Endothelial cell of umbilical vein (primary cell): ENCODE data around the gene SOX13. TPM values are rescaled to one million over a fixed set of nuclear protein-coding genes. Genes with fewer than 3 reads are reported as not detected.

ENCODE experiments used
- BruUV-seq: library from RNA; stranded (reverse); fragments of 400-500 nt; replicated peaks from 2 replicates; lab custom pipeline; 2021; lab: Mats Ljungman, UMichigan
- CTCF ChIA-PET: fragments of 300-600, 350-600 bp; sonication (Branson Sonifier 250); formaldehyde crosslinking; loops from one replicate; lab custom pipeline; 2021; ENCODE audit warnings: antibody characterized with exemption, inconsistent platforms; lab: Charles Lee
- POLR2A ChIA-PET: fragments of 300-600, 350-600 bp; sonication (Branson Sonifier 250); formaldehyde crosslinking; loops from one replicate; lab custom pipeline; 2021; ENCODE audit warnings: antibody characterized with exemption, inconsistent platforms; lab: Charles Lee
- DNase-seq: peaks from one replicate; pipeline ENCODE4 v3.0.0-alpha.2; 2011; ENCODE audit warnings: low read depth, low spot score
- FAIRE-seq: peaks from 2 replicates; lab custom pipeline; 2011; peaks lifted over from hg19 to GRCh38; lab: Jason Lieb, UNC
- H2AFZ ChIP-seq: 2 replicates; pipeline ENCODE4 v1.6.0; 2012; ENCODE audit warnings: low read depth, low read length, control low read depth, inconsistent platforms
- H3K27ac ChIP-seq: 2 replicates; pipeline ENCODE4 v1.5.1; 2011; ENCODE audit warnings: low read depth, mild to moderate bottlenecking, control low read depth, low read length, moderate library complexity; ENCODE audit not compliant: insufficient read depth
- H3K27me3 ChIP-seq, 2 experiments: 2 replicates each; pipeline versions ENCODE4 v1.6.0 to v1.6.1; 2011; ENCODE audit warnings: low read length in 2 of 2, mixed read lengths in 1 of 2; ENCODE audit not compliant: control insufficient read depth in 2 of 2, insufficient read depth in 2 of 2
- H3K36me3 ChIP-seq, 2 experiments: 2 replicates in 1 of 2; 3 replicates in 1 of 2; pipeline ENCODE4 v1.5.1; 2011; ENCODE audit warnings: low read length in 2 of 2, mild to moderate bottlenecking in 1 of 2, moderate library complexity in 1 of 2; ENCODE audit not compliant: control insufficient read depth in 2 of 2, insufficient read depth in 2 of 2; ENCODE audit errors: extremely low read depth in 1 of 2
- H3K4me1 ChIP-seq: 3 replicates; pipeline ENCODE4 v1.5.1; 2011; ENCODE audit warnings: mild to moderate bottlenecking, low read length; ENCODE audit not compliant: control insufficient read depth, insufficient read depth; ENCODE audit errors: extremely low read depth
- H3K4me2 ChIP-seq: 2 replicates; pipeline ENCODE4 v1.6.1; 2011; ENCODE audit warnings: low read length, control low read depth, mixed read lengths; ENCODE audit not compliant: insufficient read depth
- H3K4me3 ChIP-seq, 3 experiments: fragments of 200-600 bp in 1 of 3; sonication (generic), shearing (Covaris generic) in 1 of 3; replicated peaks in 1 of 3; 2 replicates each; pipeline ENCODE4 v1.5.1; 2011 to 2016; ENCODE audit warnings: control low read depth in 3 of 3, low read length in 3 of 3, mild to moderate bottlenecking in 2 of 3, inconsistent platforms in 1 of 3, low read depth in 1 of 3, moderate library complexity in 1 of 3; ENCODE audit not compliant: insufficient read depth in 1 of 3
- H3K79me2 ChIP-seq: 2 replicates; pipeline ENCODE4 v1.6.0; 2012; ENCODE audit warnings: low read length, inconsistent platforms; ENCODE audit not compliant: control insufficient read depth, insufficient read depth
- H3K9ac ChIP-seq: replicated peaks from 2 replicates; pipeline ENCODE3; 2011; ENCODE audit warnings: low read length, control low read depth; ENCODE audit not compliant: insufficient read depth; ENCODE audit errors: extremely low read depth
- H3K9me1 ChIP-seq: replicated peaks from 3 replicates; pipeline ENCODE4 v1.6.0; 2011; ENCODE audit warnings: mild to moderate bottlenecking, low read length; ENCODE audit not compliant: control insufficient read depth, insufficient read depth; ENCODE audit errors: extremely low read depth
- H3K9me3 ChIP-seq: replicated peaks from 2 replicates; pipeline ENCODE4 v1.5.1; 2012; ENCODE audit warnings: low read length, inconsistent platforms; ENCODE audit not compliant: control insufficient read depth, insufficient read depth
- H4K20me1 ChIP-seq: replicated peaks from 2 replicates; pipeline ENCODE3; 2011; ENCODE audit warnings: mild to moderate bottlenecking, low read length; ENCODE audit not compliant: control insufficient read depth, insufficient read depth; ENCODE audit errors: extremely low read depth
- EZH2 ChIP-seq: IDR thresholded peaks from 2 replicates; pipeline ENCODE4 v1.6.1; 2012; ENCODE audit warnings: borderline replicate concordance, low read depth, mild to moderate bottlenecking, moderate library complexity, low read length, inconsistent platforms; ENCODE audit not compliant: severe bottlenecking
- FOS ChIP-seq: IDR thresholded peaks from 2 replicates; pipeline ENCODE4 v1.6.1; 2011; ENCODE audit warnings: mild to moderate bottlenecking, low read length, moderate library complexity, borderline replicate concordance; ENCODE audit not compliant: insufficient read depth
- GATA2 ChIP-seq: IDR thresholded peaks from 2 replicates; pipeline ENCODE4 v1.7.0; 2011; ENCODE audit warnings: low read depth, mild to moderate bottlenecking, moderate library complexity, mixed read lengths, low read length; ENCODE audit not compliant: insufficient read length, insufficient read depth
- JUN ChIP-seq: IDR thresholded peaks from 2 replicates; pipeline ENCODE4 v1.6.1; 2011; ENCODE audit warnings: borderline replicate concordance, low read depth; ENCODE audit not compliant: insufficient read length, insufficient read depth
- MYC ChIP-seq: IDR thresholded peaks from one replicate; pipeline ENCODE4 v1.6.1; 2011; ENCODE audit warnings: mild to moderate bottlenecking, low read depth, low read length
- POLR2A ChIP-seq: IDR thresholded peaks from 2 replicates; pipeline ENCODE4 v1.6.1; 2012; ENCODE audit warnings: low read depth, mild to moderate bottlenecking, control low read depth, low read length
- POLR2AphosphoS5 ChIP-seq: IDR thresholded peaks from 2 replicates; pipeline ENCODE4 v1.6.1; 2012; ENCODE audit warnings: low read depth, mild to moderate bottlenecking, control low read depth, low read length, moderate library complexity; ENCODE audit not compliant: insufficient read depth
- dilution Hi-C: fragments of 300-500 bp; cut with MboI; formaldehyde crosslinking; loops from one replicate; pipeline ENCODE4 v1.15.0; 2019; ENCODE audit warnings: low sequenced_read_pairs; ENCODE audit not compliant: extremely low pct_ligation_motif_present
- intact Hi-C: fragments of 100-400 bp; cut with micrococcal nuclease; formaldehyde crosslinking; loops from one replicate; pipeline ENCODE4 v1.10.0; 2022
- polyA plus RNA-seq, 4 experiments: library from polyadenylated mRNA; depleted of rRNA in 3 of 4; stranded (reverse) in 3 of 4; unstranded in 1 of 4; fragments of >200 nt; gene quantifications; 2 replicates each; pipeline versions ENCODE4 v1.2.1 to v1.2.3, GENCODE V29; 2011 to 2012; ENCODE audit warnings: missing spikeins in 1 of 4
- total RNA-seq: library from RNA; stranded (reverse); gene quantifications from 2 replicates; pipeline ENCODE4 v1.2.3, GENCODE V29; 2021
- TF ChIP-seq, protein P1 (sequence below): IDR thresholded peaks from 2 replicates; pipeline ENCODE4 v1.6.1; 2011; ENCODE audit not compliant: insufficient read depth, insufficient read length
- TF ChIP-seq, protein P2 (sequence below), 2 donors: IDR thresholded peaks; 1 replicate in 1 of 2; 2 replicates in 1 of 2; pipeline ENCODE4 v1.5.1; 2011; ENCODE audit warnings: low read length in 2 of 2, mild to moderate bottlenecking in 2 of 2, moderate library complexity in 2 of 2, control low read depth in 1 of 2, inconsistent platforms in 1 of 2, low read depth in 1 of 2; ENCODE audit not compliant: insufficient read depth in 1 of 2; ENCODE audit errors: extremely low read depth in 1 of 2

SOX13 gene
- total and polyA plus RNA-seq, 2 donors (not counting 3 experiments of a cell fraction or from before 2014, with no cell fraction given): 40.8 to 57.7 TPM

DNA sequence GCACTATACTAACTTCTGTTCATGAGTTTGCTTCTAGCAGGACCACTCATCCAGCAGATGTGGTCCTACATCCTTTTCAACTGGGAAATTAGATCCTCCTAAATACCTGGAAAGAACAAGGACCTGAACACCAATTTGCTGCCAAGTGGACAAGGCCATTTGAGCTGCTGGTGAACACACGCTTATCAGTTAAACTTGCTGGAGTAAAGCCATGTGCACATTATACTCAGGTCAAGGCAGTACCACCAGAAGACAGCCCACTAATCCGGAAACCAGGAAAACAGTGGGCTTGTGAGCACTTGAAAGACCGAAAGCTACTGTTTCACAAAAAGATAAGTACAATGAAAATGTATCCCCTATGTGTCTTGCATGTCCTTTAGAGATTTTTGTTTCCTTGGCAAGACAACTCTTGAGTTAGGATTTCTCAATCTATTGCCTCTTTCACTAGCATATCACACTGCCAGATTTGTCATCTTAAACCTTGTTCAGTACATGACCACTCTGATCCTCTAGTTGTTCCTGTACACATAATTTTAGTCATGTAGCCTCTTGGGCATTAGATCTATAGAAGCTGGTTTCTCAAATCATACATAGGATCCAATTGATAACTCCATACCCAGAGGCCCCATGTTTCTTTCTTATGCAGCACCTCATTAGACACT lies 97.7 kb downstream of the SOX13 start:
- no peaks in the 10 kb centered on the region for H3K27me3 ChIP-seq
- H3K36me3 ChIP-seq: no peaks in the 10 kb centered on the region
- no peaks in the 10 kb centered on the region for H3K79me2 ChIP-seq
- FAIRE-seq (peak; percentile 40), DNase-seq (no peak)
- peaks cover 17% of the 10 kb centered on the region for H3K4me1 ChIP-seq
- H3K9me3 ChIP-seq: peaks cover 3% of the 10 kb centered on the region
- no peaks in the 10 kb centered on the region for H4K20me1 ChIP-seq
- TF ChIP-seq MYC: no peak
- TF ChIP-seq FOS: no peak
- no peak for TF ChIP-seq POLR2AphosphoS5
- no peak for TF ChIP-seq EZH2
- no peak for TF ChIP-seq GATA2
- TF ChIP-seq POLR2A: no peak
- no peak for TF ChIP-seq JUN
- TF ChIP-seq, protein P1, sequence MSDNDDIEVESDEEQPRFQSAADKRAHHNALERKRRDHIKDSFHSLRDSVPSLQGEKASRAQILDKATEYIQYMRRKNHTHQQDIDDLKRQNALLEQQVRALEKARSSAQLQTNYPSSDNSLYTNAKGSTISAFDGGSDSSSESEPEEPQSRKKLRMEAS: no peak
- TF ChIP-seq, protein P2, sequence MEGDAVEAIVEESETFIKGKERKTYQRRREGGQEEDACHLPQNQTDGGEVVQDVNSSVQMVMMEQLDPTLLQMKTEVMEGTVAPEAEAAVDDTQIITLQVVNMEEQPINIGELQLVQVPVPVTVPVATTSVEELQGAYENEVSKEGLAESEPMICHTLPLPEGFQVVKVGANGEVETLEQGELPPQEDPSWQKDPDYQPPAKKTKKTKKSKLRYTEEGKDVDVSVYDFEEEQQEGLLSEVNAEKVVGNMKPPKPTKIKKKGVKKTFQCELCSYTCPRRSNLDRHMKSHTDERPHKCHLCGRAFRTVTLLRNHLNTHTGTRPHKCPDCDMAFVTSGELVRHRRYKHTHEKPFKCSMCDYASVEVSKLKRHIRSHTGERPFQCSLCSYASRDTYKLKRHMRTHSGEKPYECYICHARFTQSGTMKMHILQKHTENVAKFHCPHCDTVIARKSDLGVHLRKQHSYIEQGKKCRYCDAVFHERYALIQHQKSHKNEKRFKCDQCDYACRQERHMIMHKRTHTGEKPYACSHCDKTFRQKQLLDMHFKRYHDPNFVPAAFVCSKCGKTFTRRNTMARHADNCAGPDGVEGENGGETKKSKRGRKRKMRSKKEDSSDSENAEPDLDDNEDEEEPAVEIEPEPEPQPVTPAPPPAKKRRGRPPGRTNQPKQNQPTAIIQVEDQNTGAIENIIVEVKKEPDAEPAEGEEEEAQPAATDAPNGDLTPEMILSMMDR (IDR thresholded peaks at IDR 0.05; ENCODE audit: extremely low read depth in 1 of 2, insufficient read depth in 1 of 2, low read depth in 1 of 2, low read length in 2 of 2): no peak
- BruUV-seq: no TSS peak
- H3K27ac ChIP-seq: no peak overlapping the region
- no peaks in the 10 kb centered on the region for H3K9me1 ChIP-seq
- no peak overlapping the region for H2AFZ ChIP-seq
- intact Hi-C loops: no loop called here
- no peak overlapping the region for H3K4me3 ChIP-seq
- no peak overlapping the region for H3K4me2 ChIP-seq
- ChIA-PET POLR2A (no interaction called here), CTCF (interaction anchor here (0.6 to 26.7 kb wide), 4 partner anchors 8 to 32 kb away, joined by 3 to 770 read pairs (median 4); no protein-coding TSS in a partner anchor)
- H3K9ac ChIP-seq: no peak overlapping the region
- dilution Hi-C loops: loop anchor here (25.0 kb wide), 1 partner anchor 167 kb away; no protein-coding TSS in a partner anchor
